ENCODE measurements around the gene SHE.

The SHE gene

GRCh38 chr1:154443274-154444013, 58.8 kb downstream of the SHE start:
- Histone ChIP-seq H3K27ac (ENCODE audit: low read depth, low read length) (no peak overlapping the region), H3K79me2 (ENCODE audit: insufficient read depth, low read length) (no peaks in the 10 kb centered on the region), H4K20me1 (ENCODE audit: low read depth, low read length) (no peaks in the 10 kb centered on the region), H3K36me3 (ENCODE audit: low read length) (no peaks in the 10 kb centered on the region), H3K9ac (ENCODE audit: low read length) (no peak overlapping the region), H3F3A (ENCODE audit: insufficient read depth) (no peaks in the 10 kb centered on the region), H3K27me3 (ENCODE audit: low read length) (no peaks in the 10 kb centered on the region), H3K4me3 (ENCODE audit: insufficient read depth, low read length, poor library complexity, severe bottlenecking) (no peak overlapping the region), H3K9me3 (ENCODE audit: insufficient read depth, low read length) (no peaks in the 10 kb centered on the region), H3K9me2 (replicated peaks; ENCODE audit: insufficient read depth, low read length) (no peaks in the 10 kb centered on the region), H3K4me2 (ENCODE audit: low read depth, low read length, poor library complexity, severe bottlenecking) (no peak overlapping the region), H2AFZ (ENCODE audit: low read depth, low read length, severe bottlenecking) (no peak overlapping the region)
- TF ChIP-seq, protein P1, sequence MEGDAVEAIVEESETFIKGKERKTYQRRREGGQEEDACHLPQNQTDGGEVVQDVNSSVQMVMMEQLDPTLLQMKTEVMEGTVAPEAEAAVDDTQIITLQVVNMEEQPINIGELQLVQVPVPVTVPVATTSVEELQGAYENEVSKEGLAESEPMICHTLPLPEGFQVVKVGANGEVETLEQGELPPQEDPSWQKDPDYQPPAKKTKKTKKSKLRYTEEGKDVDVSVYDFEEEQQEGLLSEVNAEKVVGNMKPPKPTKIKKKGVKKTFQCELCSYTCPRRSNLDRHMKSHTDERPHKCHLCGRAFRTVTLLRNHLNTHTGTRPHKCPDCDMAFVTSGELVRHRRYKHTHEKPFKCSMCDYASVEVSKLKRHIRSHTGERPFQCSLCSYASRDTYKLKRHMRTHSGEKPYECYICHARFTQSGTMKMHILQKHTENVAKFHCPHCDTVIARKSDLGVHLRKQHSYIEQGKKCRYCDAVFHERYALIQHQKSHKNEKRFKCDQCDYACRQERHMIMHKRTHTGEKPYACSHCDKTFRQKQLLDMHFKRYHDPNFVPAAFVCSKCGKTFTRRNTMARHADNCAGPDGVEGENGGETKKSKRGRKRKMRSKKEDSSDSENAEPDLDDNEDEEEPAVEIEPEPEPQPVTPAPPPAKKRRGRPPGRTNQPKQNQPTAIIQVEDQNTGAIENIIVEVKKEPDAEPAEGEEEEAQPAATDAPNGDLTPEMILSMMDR (IDR thresholded peaks at IDR 0.05; ENCODE audit: insufficient read depth, low read length, poor library complexity, severe bottlenecking), result no peak
- no peak for TF ChIP-seq EZH2phosphoT487 (conservative IDR thresholded peaks at IDR 0.05; ENCODE audit: low read length)

DNA sequence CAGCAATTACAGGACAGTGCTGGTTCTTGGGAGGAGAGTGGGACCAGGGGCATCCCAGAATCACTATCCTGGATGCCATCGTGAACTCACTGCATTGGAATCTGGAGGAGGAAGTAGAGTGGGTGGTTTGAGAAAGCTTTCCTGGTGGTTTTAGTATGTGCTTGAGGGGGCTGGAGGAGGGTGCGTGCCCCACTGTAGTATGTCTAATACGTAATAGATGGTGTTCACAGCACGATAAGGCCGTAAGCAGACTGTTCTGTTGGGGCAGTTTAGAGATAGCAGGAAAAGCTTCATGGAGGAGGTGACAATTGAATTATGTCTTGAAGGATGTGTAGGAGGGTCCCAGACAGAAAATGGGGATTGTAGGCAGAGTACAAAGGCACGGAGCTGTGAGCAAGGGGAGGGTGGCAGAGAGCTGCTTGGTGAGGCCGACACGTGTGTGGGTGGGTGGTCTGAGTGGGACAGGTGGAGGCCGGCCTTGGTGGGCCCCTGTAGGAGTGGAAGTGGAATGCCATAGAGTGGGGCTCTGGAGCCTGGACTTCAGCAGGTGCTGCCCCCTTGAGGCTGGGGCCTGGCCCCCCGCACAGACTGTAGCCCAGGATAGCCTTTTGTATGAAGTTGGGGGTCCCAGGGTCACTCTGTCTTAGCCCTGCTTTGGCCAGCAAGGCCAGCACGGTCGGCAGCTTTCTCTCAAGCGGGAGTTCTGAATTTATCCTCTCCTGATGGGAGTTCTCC, 60.0 kb downstream of the SHE start:
- Histone ChIP-seq H3K9me3 (ENCODE audit: insufficient read depth, low read length) (no peaks in the 10 kb centered on the region), H3K27me3 (ENCODE audit: low read length) (no peaks in the 10 kb centered on the region), H3F3A (ENCODE audit: insufficient read depth) (no peaks in the 10 kb centered on the region), H2AFZ (ENCODE audit: low read depth, low read length, severe bottlenecking) (no peak overlapping the region), H3K4me3 (ENCODE audit: insufficient read depth, low read length, poor library complexity, severe bottlenecking) (no peak overlapping the region), H3K4me2 (ENCODE audit: low read depth, low read length, poor library complexity, severe bottlenecking) (no peak overlapping the region), H4K20me1 (ENCODE audit: low read depth, low read length) (no peaks in the 10 kb centered on the region), H3K79me2 (ENCODE audit: insufficient read depth, low read length) (no peaks in the 10 kb centered on the region), H3K9ac (ENCODE audit: low read length) (no peak overlapping the region), H3K36me3 (ENCODE audit: low read length) (no peaks in the 10 kb centered on the region), H3K9me2 (replicated peaks; ENCODE audit: insufficient read depth, low read length) (no peaks in the 10 kb centered on the region), H3K27ac (ENCODE audit: low read depth, low read length) (no peak overlapping the region)
- TF ChIP-seq EZH2phosphoT487 (conservative IDR thresholded peaks at IDR 0.05; ENCODE audit: low read length), result no peak
- TF ChIP-seq, protein P1 (IDR thresholded peaks at IDR 0.05; ENCODE audit: insufficient read depth, low read length, poor library complexity, severe bottlenecking), result peak; percentile 20

- TF ChIP-seq EZH2phosphoT487 (conservative IDR thresholded peaks at IDR 0.05; ENCODE audit: low read length), result no peak
- TF ChIP-seq, protein P1 (IDR thresholded peaks at IDR 0.05; ENCODE audit: insufficient read depth, low read length, poor library complexity, severe bottlenecking), result no peak
- Histone ChIP-seq H3K9me2 (replicated peaks; ENCODE audit: insufficient read depth, low read length) (no peaks in the 10 kb centered on the region), H4K20me1 (ENCODE audit: low read depth, low read length) (no peaks in the 10 kb centered on the region), H3K36me3 (ENCODE audit: low read length) (no peaks in the 10 kb centered on the region), H3K4me3 (ENCODE audit: insufficient read depth, low read length, poor library complexity, severe bottlenecking) (no peak overlapping the region), H3K27ac (ENCODE audit: low read depth, low read length) (no peak overlapping the region), H2AFZ (ENCODE audit: low read depth, low read length, severe bottlenecking) (no peak overlapping the region), H3K9me3 (ENCODE audit: insufficient read depth, low read length) (no peaks in the 10 kb centered on the region), H3K4me2 (ENCODE audit: low read depth, low read length, poor library complexity, severe bottlenecking) (no peak overlapping the region), H3K9ac (ENCODE audit: low read length) (no peak overlapping the region), H3K27me3 (ENCODE audit: low read length) (no peaks in the 10 kb centered on the region), H3F3A (ENCODE audit: insufficient read depth) (no peaks in the 10 kb centered on the region), H3K79me2 (ENCODE audit: insufficient read depth, low read length) (no peaks in the 10 kb centered on the region)
Observed at GRCh38 chr1:154441241-154441888, 60.8 kb downstream of the SHE start.
